Kidney (tissue), 14 donors: Measurements from ENCODE around the gene ITGA8. TPM values are rescaled to one million over a fixed set of nuclear protein-coding genes. Genes with fewer than 3 reads are reported as not detected.

Source experiments
- DNase-seq, 5 donors: peaks; one replicate each; pipeline ENCODE4 v3.0.0-alpha.2; 2013 to 2020
- FAIRE-seq: peaks from 2 replicates; lab custom pipeline; 2012; peaks lifted over from hg19 to GRCh38; lab: Jason Lieb, UNC
- H3K27ac ChIP-seq, 2 donors: one replicate each; pipeline ENCODE4 v1.7.0; 2013; ENCODE audit warnings: low read depth in 2 of 2, low read length in 2 of 2, inconsistent platforms in 1 of 2
- H3K27me3 ChIP-seq: one replicate; pipeline ENCODE4 v1.7.1; 2013; ENCODE audit warnings: low read length, inconsistent platforms; ENCODE audit not compliant: control insufficient read depth, insufficient read depth
- H3K36me3 ChIP-seq, 3 donors: one replicate each; pipeline versions ENCODE4 v1.7.0 to v1.7.1; 2013; ENCODE audit warnings: low read length in 3 of 3, control low read depth in 1 of 3, inconsistent platforms in 1 of 3; ENCODE audit not compliant: insufficient read depth in 3 of 3, control insufficient read depth in 2 of 3
- H3K4me1 ChIP-seq, 3 donors: one replicate each; pipeline versions ENCODE4 v1.7.0 to v1.7.1; 2013; ENCODE audit warnings: low read length in 3 of 3, inconsistent platforms in 1 of 3, low read depth in 1 of 3; ENCODE audit not compliant: control insufficient read depth in 2 of 3, insufficient read depth in 2 of 3
- H3K4me3 ChIP-seq, 3 donors: one replicate each; pipeline versions ENCODE4 v1.7.0 to v1.8.1; 2013; ENCODE audit warnings: low read length in 3 of 3, control low read depth in 1 of 3, inconsistent platforms in 1 of 3
- H3K9ac ChIP-seq, 3 donors: one replicate each; pipeline versions ENCODE4 v1.7.0 to v1.7.1; 2013; ENCODE audit warnings: low read length in 3 of 3, control low read depth in 1 of 3, inconsistent platforms in 1 of 3
- H3K9me3 ChIP-seq, 3 donors: one replicate each; pipeline versions ENCODE4 v1.7.0 to v1.7.1; 2013; ENCODE audit warnings: low read length in 3 of 3, control low read depth in 1 of 3, inconsistent platforms in 1 of 3; ENCODE audit not compliant: control insufficient read depth in 2 of 3, insufficient read depth in 1 of 3
- intact Hi-C: fragments of 100-400 bp; cut with DNase I; formaldehyde crosslinking; loops from one replicate; pipeline ENCODE4 v1.11.1; 2022
- polyA plus RNA-seq: library from polyadenylated mRNA; stranded (reverse); fragments of 350-450 nt; fragmentation: Illumina TruSeq; extraction: RNeasy Lipid Tissue Mini Kit (QIAGEN cat#74804); gene quantifications from one replicate; pipeline ENCODE4 v1.2.3, GENCODE V29; 2014; ENCODE audit warnings: low read depth, low replicate concordance; ENCODE audit not compliant: insufficient read depth
- total RNA-seq: library from RNA; stranded (reverse); fragmentation: NEBNext Ultra II Directional; extraction: Animal tissue kit (Norgen Biotek cat#: 25700); gene quantifications from one replicate; pipeline ENCODE4 v1.2.1, GENCODE V29; 2021
- TF ChIP-seq, protein P1 (sequence below): IDR thresholded peaks from 3 replicates; pipeline ENCODE4 v1.5.1; 2012; ENCODE audit warnings: mild to moderate bottlenecking, moderate library complexity, borderline replicate concordance; ENCODE audit not compliant: insufficient read depth; ENCODE audit errors: extremely low read depth
- donor health status: control.
- donor health status: control.
- donor health status: control.
- donor health status: control.
- donor health status: control.
- donor health status: DM: yes; HTN: yes; CAD: no.
- donor health status: Normal renal cell carcinoma (clear cell type).

The ITGA8 gene
- total and polyA plus RNA-seq, 2 donors from 2014 or later, result 10.8 to 22.1 TPM

GRCh38 chr10:15738270-15738925 lies 18.7 kb upstream of the ITGA8 start:
- no peak overlapping the region for H3K9ac ChIP-seq

DNA sequence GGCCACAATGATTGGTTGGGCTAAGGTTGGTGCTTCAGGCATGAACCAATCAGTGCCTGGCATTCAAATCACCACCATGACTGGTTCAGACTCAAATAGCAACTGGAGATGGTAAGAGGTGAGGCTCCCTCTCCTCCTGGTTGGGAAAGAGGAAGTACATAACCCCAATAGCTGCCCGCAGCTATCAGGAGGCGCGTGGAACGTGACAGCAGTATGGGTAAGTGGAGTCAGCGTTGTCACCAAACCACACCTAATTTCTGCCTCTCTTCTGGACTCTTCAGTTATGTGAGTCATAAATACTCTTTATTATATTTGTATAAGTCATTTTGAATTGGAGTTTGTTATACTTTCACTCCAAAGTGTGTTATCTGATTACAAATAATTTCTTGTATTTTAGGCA lies 17.9 kb upstream of the ITGA8 start:
- Histone ChIP-seq H3K4me1 (no peaks in the 10 kb centered on the region), H3K9me3 (no peaks in the 10 kb centered on the region), H3K4me3 (no peak overlapping the region), H3K9ac (no peak overlapping the region), H3K27ac (no peak overlapping the region), H3K27me3 (no peaks in the 10 kb centered on the region), H3K36me3 (no peaks in the 10 kb centered on the region)
- intact Hi-C loops, result no loop called here
- TF ChIP-seq, protein P1, sequence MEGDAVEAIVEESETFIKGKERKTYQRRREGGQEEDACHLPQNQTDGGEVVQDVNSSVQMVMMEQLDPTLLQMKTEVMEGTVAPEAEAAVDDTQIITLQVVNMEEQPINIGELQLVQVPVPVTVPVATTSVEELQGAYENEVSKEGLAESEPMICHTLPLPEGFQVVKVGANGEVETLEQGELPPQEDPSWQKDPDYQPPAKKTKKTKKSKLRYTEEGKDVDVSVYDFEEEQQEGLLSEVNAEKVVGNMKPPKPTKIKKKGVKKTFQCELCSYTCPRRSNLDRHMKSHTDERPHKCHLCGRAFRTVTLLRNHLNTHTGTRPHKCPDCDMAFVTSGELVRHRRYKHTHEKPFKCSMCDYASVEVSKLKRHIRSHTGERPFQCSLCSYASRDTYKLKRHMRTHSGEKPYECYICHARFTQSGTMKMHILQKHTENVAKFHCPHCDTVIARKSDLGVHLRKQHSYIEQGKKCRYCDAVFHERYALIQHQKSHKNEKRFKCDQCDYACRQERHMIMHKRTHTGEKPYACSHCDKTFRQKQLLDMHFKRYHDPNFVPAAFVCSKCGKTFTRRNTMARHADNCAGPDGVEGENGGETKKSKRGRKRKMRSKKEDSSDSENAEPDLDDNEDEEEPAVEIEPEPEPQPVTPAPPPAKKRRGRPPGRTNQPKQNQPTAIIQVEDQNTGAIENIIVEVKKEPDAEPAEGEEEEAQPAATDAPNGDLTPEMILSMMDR, result no peak
- FAIRE-seq (no peak), DNase-seq (no peak)

More at GRCh38 chr10:15738270-15738925, 18.7 kb upstream of the ITGA8 start:
- Histone ChIP-seq H3K9me3 (no peaks in the 10 kb centered on the region), H3K4me3 (no peak overlapping the region), H3K36me3 (no peaks in the 10 kb centered on the region), H3K27me3 (no peaks in the 10 kb centered on the region), H3K27ac (no peak overlapping the region), H3K4me1 (no peaks in the 10 kb centered on the region)
- DNase-seq (peak in 2 of 5 donors; percentile 67 to 94), FAIRE-seq (no peak)
- intact Hi-C loops, result no loop called here
- TF ChIP-seq, protein P1, result no peak

DNA sequence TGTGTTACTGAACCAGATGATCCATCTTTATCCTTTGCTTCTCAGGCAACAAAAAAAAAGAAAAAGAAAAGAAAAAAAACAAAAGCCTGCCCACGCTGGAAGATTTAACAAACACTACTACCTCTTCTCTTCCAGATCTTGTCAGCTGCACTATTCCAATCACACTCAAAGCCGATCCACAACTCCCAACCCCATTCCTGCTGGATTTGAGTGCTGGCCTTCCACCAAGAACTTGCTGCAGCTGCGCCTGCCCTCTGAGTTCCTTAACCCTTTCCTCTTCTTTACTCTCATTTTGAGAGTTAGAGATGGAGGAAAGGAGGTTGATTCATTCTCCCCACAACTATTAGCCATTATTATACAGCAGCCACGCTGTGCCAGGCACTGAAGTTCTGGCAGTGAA lies 16.0 kb upstream of the ITGA8 start:
- peak in 1 of 5 donors; percentile 66 for DNase-seq
- H3K27ac ChIP-seq, result no peak overlapping the region
- no peak overlapping the region for H3K9ac ChIP-seq
- no peaks in the 10 kb centered on the region for H3K4me1 ChIP-seq
- no peaks in the 10 kb centered on the region for H3K36me3 ChIP-seq
- H3K27me3 ChIP-seq, result no peaks in the 10 kb centered on the region
- no peak overlapping the region for H3K4me3 ChIP-seq
- FAIRE-seq, result no peak
- intact Hi-C loops, result no loop called here
- TF ChIP-seq, protein P1, result no peak
- no peaks in the 10 kb centered on the region for H3K9me3 ChIP-seq
